Kidney (tissue), 14 donors: ENCODE results near the gene ELOVL3. TPM values are rescaled to one million over a fixed set of nuclear protein-coding genes. Genes with fewer than 3 reads are reported as not detected.

ENCODE experiments used
- DNase-seq, 5 donors: peaks; one replicate each; pipeline ENCODE4 v3.0.0-alpha.2; 2013 to 2020
- FAIRE-seq: peaks from 2 replicates; lab custom pipeline; 2012; peaks lifted over from hg19 to GRCh38; lab: Jason Lieb, UNC
- H3K27ac ChIP-seq, 2 donors: one replicate each; pipeline ENCODE4 v1.7.0; 2013; ENCODE audit warnings: low read depth in 2 of 2, low read length in 2 of 2, inconsistent platforms in 1 of 2
- H3K27me3 ChIP-seq: one replicate; pipeline ENCODE4 v1.7.1; 2013; ENCODE audit warnings: low read length, inconsistent platforms; ENCODE audit not compliant: control insufficient read depth, insufficient read depth
- H3K36me3 ChIP-seq, 3 donors: one replicate each; pipeline versions ENCODE4 v1.7.0 to v1.7.1; 2013; ENCODE audit warnings: low read length in 3 of 3, control low read depth in 1 of 3, inconsistent platforms in 1 of 3; ENCODE audit not compliant: insufficient read depth in 3 of 3, control insufficient read depth in 2 of 3
- H3K4me1 ChIP-seq, 3 donors: one replicate each; pipeline versions ENCODE4 v1.7.0 to v1.7.1; 2013; ENCODE audit warnings: low read length in 3 of 3, inconsistent platforms in 1 of 3, low read depth in 1 of 3; ENCODE audit not compliant: control insufficient read depth in 2 of 3, insufficient read depth in 2 of 3
- H3K4me3 ChIP-seq, 3 donors: one replicate each; pipeline versions ENCODE4 v1.7.0 to v1.8.1; 2013; ENCODE audit warnings: low read length in 3 of 3, control low read depth in 1 of 3, inconsistent platforms in 1 of 3
- H3K9ac ChIP-seq, 3 donors: one replicate each; pipeline versions ENCODE4 v1.7.0 to v1.7.1; 2013; ENCODE audit warnings: low read length in 3 of 3, control low read depth in 1 of 3, inconsistent platforms in 1 of 3
- H3K9me3 ChIP-seq, 3 donors: one replicate each; pipeline versions ENCODE4 v1.7.0 to v1.7.1; 2013; ENCODE audit warnings: low read length in 3 of 3, control low read depth in 1 of 3, inconsistent platforms in 1 of 3; ENCODE audit not compliant: control insufficient read depth in 2 of 3, insufficient read depth in 1 of 3
- CTCF ChIP-seq: IDR thresholded peaks from 3 replicates; pipeline ENCODE4 v1.5.1; 2012; ENCODE audit warnings: mild to moderate bottlenecking, moderate library complexity, borderline replicate concordance; ENCODE audit not compliant: insufficient read depth; ENCODE audit errors: extremely low read depth
- intact Hi-C: fragments of 100-400 bp; cut with DNase I; formaldehyde crosslinking; loops from one replicate; pipeline ENCODE4 v1.11.1; 2022
- polyA plus RNA-seq: library from polyadenylated mRNA; stranded (reverse); fragments of 350-450 nt; fragmentation: Illumina TruSeq; extraction: RNeasy Lipid Tissue Mini Kit (QIAGEN cat#74804); gene quantifications from one replicate; pipeline ENCODE4 v1.2.3, GENCODE V29; 2014; ENCODE audit warnings: low read depth, low replicate concordance; ENCODE audit not compliant: insufficient read depth
- total RNA-seq: library from RNA; stranded (reverse); fragmentation: NEBNext Ultra II Directional; extraction: Animal tissue kit (Norgen Biotek cat#: 25700); gene quantifications from one replicate; pipeline ENCODE4 v1.2.1, GENCODE V29; 2021
- donor health status: control.
- donor health status: control.
- donor health status: control.
- donor health status: control.
- donor health status: control.
- donor health status: DM: yes; HTN: yes; CAD: no.
- donor health status: Normal renal cell carcinoma (clear cell type).

Gene ELOVL3
- total and polyA plus RNA-seq, 2 donors from 2014 or later = 0.35 TPM; not detected in 1

- no peak overlapping the region for H3K4me3 ChIP-seq
- H3K27me3 ChIP-seq = peaks cover 5% of the 10 kb centered on the region
- H3K27ac ChIP-seq = no peak overlapping the region
- H3K9ac ChIP-seq = no peak overlapping the region
- TF ChIP-seq CTCF = no peak
- intact Hi-C loops = no loop called here
- peaks cover 7 to 23% (median 9%) of the 10 kb centered on the region in 3 donors for H3K4me1 ChIP-seq
- DNase-seq (no peak), FAIRE-seq (no peak)
- no peaks in the 10 kb centered on the region for H3K9me3 ChIP-seq
- H3K36me3 ChIP-seq = no peaks in the 10 kb centered on the region
Measured at GRCh38 chr10:102243309-102243708, 17.2 kb downstream of the ELOVL3 start.

GRCh38 chr10:102245082-102245931 lies 19.2 kb downstream of the ELOVL3 start, which contains the start of gene GBF1:
GBF1 (plus strand) TSS chr10:102245532; CDS start chr10:102258939, 13,407 bp downstream.
- no peaks in the 10 kb centered on the region for H3K27me3 ChIP-seq
- H3K4me3 ChIP-seq = peak within 1 kb of the TSS; percentile 90 to 97 (median 91)
- no peak for TF ChIP-seq CTCF
- intact Hi-C loops = no loop called here
- DNase-seq (peak; percentile 96 to 100 (median 97)), FAIRE-seq (peak; percentile 99)
- peaks cover 0 to 6% (median 0%) of the 10 kb centered on the region in 3 donors for H3K36me3 ChIP-seq
- no peaks in the 10 kb centered on the region for H3K9me3 ChIP-seq
- H3K4me1 ChIP-seq = peaks cover 7 to 30% (median 13%) of the 10 kb centered on the region in 3 donors
- peak within 1 kb of the TSS; percentile 79 to 98 (median 90) for H3K9ac ChIP-seq
- peak within 1 kb of the TSS; percentile 90 for H3K27ac ChIP-seq

- no peaks in the 10 kb centered on the region for H3K27me3 ChIP-seq
- DNase-seq (no peak), FAIRE-seq (no peak)
- intact Hi-C loops = no loop called here
- peaks cover 7 to 29% (median 13%) of the 10 kb centered on the region in 3 donors for H3K4me1 ChIP-seq
- H3K27ac ChIP-seq = peak overlapping the region; percentile 90
- H3K9ac ChIP-seq = peak overlapping the region; percentile 79 to 98 (median 90)
- no peak for TF ChIP-seq CTCF
- H3K4me3 ChIP-seq = peak overlapping the region; percentile 90 to 97 (median 91)
- no peaks in the 10 kb centered on the region for H3K9me3 ChIP-seq
- peaks cover 0 to 6% (median 0%) of the 10 kb centered on the region in 3 donors for H3K36me3 ChIP-seq
Measured at GRCh38 chr10:102245932-102246251, 19.8 kb downstream of the ELOVL3 start.
